BLaER1 (cell line): ENCODE results near the gene ZNF662.

Experiments
- H3K27ac ChIP-seq: shearing (Covaris generic); formaldehyde crosslinking; 2 replicates; pipeline ENCODE4 v1.8.1; 2022
- H3K27me3 ChIP-seq: shearing (Covaris generic); formaldehyde crosslinking; 2 replicates; pipeline ENCODE4 v1.8.1; 2022
- H3K36me3 ChIP-seq: shearing (Covaris generic); formaldehyde crosslinking; 2 replicates; pipeline ENCODE4 v1.8.1; 2022
- H3K4me1 ChIP-seq: shearing (Covaris generic); formaldehyde crosslinking; 2 replicates; pipeline ENCODE4 v1.8.1; 2022
- H3K4me2 ChIP-seq: shearing (Covaris generic); formaldehyde crosslinking; 2 replicates; pipeline ENCODE4 v1.8.1; 2022
- H3K4me3 ChIP-seq: shearing (Covaris generic); formaldehyde crosslinking; 2 replicates; pipeline ENCODE4 v1.8.1; 2022
- H3K9ac ChIP-seq: shearing (Covaris generic); formaldehyde crosslinking; 2 replicates; pipeline ENCODE4 v1.8.1; 2022
- H3K9me3 ChIP-seq: shearing (Covaris generic); formaldehyde crosslinking; 2 replicates; pipeline ENCODE4 v1.8.1; 2022
- H4K20me1 ChIP-seq: shearing (Covaris generic); formaldehyde crosslinking; 2 replicates; pipeline ENCODE4 v1.8.1; 2022
- Cebpa-rat ChIP-seq: shearing (Covaris generic); IDR thresholded peaks from 2 replicates; pipeline ENCODE4 v1.8.1; 2022

ZNF662 gene

DNA sequence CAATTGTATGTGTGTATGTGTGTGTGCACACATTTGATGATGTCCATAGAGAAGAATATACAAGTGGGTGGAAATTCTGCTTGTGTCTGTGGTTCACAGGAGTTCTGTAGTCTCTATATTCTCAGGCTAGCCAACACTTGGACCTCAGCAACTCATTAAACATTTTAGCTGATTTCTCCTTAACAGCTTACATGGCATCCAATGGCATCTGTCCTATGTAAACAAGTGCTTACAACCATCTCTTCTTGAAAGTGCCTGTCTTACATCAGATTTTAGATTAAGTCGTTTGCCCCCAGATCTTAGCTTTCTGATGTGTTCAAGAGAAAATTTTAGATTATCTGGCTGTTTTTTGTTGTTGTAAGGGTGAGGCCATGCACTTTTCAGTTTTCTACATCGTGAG is 29.0 kb downstream of the ZNF662 start:
- H3K36me3 ChIP-seq, result no peaks in the 10 kb centered on the region
- no peaks in the 10 kb centered on the region for H4K20me1 ChIP-seq
- no peak overlapping the region for H3K4me3 ChIP-seq
- no peaks in the 10 kb centered on the region for H3K4me1 ChIP-seq
- H3K27ac ChIP-seq, result no peak overlapping the region
- no peaks in the 10 kb centered on the region for H3K27me3 ChIP-seq
- no peaks in the 10 kb centered on the region; the same call in 1 of the 2 replicates for H3K9me3 ChIP-seq
- no peak overlapping the region for H3K9ac ChIP-seq
- TF ChIP-seq Cebpa-rat, result no peak
- no peak overlapping the region for H3K4me2 ChIP-seq

DNA sequence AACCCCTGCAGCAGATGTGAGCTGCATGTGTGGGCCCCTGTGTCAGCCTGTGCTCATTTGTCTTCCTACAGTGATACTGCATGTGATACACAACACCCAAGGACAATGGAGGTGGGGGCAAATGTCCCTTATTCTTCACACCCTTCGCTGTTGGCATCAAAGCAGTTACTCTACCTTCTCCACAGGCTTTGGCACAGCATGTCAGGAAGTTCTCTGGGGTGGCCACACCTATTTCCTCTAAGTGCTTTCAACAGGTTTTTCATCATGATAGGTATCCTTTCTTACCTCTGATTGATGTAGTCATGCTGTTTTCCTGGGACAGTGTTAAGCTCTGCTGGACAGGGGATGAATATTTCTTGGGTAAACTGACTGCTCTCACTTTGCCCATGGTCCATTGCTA is 29.5 kb downstream of the ZNF662 start:
- no peak overlapping the region for H3K4me2 ChIP-seq
- TF ChIP-seq Cebpa-rat, result no peak
- no peaks in the 10 kb centered on the region for H4K20me1 ChIP-seq
- H3K27me3 ChIP-seq, result no peaks in the 10 kb centered on the region
- no peaks in the 10 kb centered on the region for H3K36me3 ChIP-seq
- no peak overlapping the region for H3K4me3 ChIP-seq
- H3K9ac ChIP-seq, result no peak overlapping the region
- no peaks in the 10 kb centered on the region; the same call in 1 of the 2 replicates for H3K9me3 ChIP-seq
- no peak overlapping the region for H3K27ac ChIP-seq
- H3K4me1 ChIP-seq, result no peaks in the 10 kb centered on the region

DNA sequence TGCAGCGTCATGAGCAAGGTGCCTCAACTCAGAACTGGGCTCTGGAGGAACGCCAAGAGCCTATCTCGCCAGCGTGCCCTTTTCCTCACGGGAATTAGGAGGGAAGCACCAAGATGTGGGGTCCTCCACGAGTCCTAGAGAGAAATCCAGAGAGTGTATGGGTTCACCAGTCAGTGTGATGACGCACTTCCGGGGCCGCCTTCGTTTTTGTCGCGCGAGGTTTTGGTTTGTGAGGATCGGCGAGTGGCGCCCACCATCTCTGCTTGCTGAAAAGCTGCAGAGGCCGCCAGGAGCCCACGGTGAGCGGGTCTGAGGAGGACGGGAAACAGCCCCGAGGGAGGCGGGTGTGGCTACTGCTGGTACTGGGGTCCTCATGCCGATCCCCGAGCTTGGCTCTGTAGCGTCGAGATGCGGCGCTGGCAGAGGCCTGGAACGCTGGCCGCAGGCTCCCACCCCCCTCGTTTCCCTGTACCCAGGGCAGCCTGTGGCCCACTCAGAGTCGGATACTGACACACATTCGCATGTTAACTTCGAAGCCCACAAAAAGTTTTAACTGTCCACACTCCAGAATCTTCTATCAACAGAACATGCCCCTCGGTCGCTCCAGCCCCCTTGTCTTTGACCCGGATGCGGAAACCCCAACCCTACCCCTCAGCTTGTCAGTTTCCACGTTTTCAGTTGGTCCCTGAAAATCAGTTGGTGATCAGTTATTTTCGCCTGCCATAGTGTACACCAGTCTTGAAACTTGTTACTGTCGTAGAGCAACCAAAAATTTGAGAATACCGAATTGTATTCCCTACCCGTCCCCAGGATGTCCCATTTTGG is 30.4 kb downstream of the ZNF662 start:
- no peaks in the 10 kb centered on the region for H3K36me3 ChIP-seq
- H3K9me3 ChIP-seq, result no peaks in the 10 kb centered on the region; the same call in 1 of the 2 replicates
- no peak overlapping the region for H3K4me2 ChIP-seq
- H3K9ac ChIP-seq, result no peak overlapping the region
- H3K27ac ChIP-seq, result no peak overlapping the region
- no peak for TF ChIP-seq Cebpa-rat
- no peaks in the 10 kb centered on the region for H4K20me1 ChIP-seq
- H3K4me3 ChIP-seq, result no peak overlapping the region
- H3K4me1 ChIP-seq, result no peaks in the 10 kb centered on the region
- no peaks in the 10 kb centered on the region for H3K27me3 ChIP-seq

DNA sequence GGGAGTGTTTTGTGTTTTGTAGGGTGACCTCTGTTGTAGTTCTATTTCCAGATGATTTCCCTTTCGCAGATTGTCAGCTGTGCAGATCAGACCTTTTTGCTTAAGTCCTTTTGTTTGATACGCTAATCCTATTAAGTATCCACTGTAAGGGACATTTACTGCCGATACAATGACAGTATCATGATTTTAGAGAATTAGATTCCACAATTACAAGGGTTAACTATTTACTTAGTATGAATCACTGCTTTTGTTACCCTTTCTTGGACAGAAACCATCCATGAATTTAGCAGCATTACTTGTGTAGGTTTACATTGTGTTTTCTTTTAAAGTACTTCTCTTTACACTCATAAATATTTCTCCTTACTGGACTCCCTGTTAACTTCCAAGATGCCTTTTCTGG is 31.4 kb downstream of the ZNF662 start:
- Histone ChIP-seq H3K4me1 (no peaks in the 10 kb centered on the region), H3K9ac (no peak overlapping the region), H3K27ac (no peak overlapping the region), H3K4me3 (no peak overlapping the region), H3K9me3 (no peaks in the 10 kb centered on the region; the same call in 1 of the 2 replicates), H3K27me3 (no peaks in the 10 kb centered on the region), H3K4me2 (no peak overlapping the region), H3K36me3 (no peaks in the 10 kb centered on the region), H4K20me1 (no peaks in the 10 kb centered on the region)
- no peak for TF ChIP-seq Cebpa-rat

DNA sequence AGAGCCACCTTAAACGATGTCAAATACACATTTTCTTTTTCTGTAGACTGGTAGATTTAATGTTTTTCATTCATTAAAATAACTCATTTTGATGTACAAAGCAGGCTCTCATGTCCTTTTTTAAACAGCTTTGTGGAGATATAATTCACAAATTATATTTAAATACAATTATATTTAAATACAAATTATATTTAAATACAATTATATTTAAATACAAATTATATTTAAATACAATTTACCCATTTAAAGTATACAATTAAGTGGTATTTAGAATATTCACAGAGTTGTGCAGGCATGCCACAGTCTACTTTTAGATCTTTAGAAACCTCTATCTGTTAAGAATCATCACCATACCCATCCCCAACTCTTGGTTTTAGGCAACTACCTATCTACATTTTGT is 36.8 kb downstream of the ZNF662 start:
- H3K4me1 ChIP-seq, result no peaks in the 10 kb centered on the region
- no peaks in the 10 kb centered on the region for H3K36me3 ChIP-seq
- no peak for TF ChIP-seq Cebpa-rat
- H3K9me3 ChIP-seq, result no peaks in the 10 kb centered on the region
- H3K27me3 ChIP-seq, result no peaks in the 10 kb centered on the region
- H3K4me2 ChIP-seq, result no peak overlapping the region
- H4K20me1 ChIP-seq, result no peaks in the 10 kb centered on the region
- no peak overlapping the region for H3K27ac ChIP-seq
- H3K9ac ChIP-seq, result no peak overlapping the region
- no peak overlapping the region for H3K4me3 ChIP-seq

DNA sequence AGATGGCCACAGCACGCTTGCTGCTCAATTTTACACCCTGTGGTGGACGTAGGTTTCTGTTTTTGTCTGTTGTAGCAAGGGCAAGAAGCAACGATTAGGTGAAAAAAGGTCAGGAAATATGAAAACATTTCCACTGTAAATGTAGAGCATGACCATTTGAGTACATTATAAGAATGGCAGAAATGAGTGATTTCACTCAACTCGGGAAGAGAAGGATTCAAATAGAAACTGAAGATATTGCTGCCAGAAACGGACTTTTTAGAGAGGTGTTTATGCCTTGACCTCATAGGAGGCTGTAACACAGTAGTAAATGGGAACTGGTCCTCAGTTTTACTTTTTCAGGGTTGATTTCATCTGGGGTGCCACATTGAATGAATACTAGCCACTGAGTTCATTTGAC is 40.1 kb downstream of the ZNF662 start:
- H3K4me2 ChIP-seq, result no peak overlapping the region
- no peaks in the 10 kb centered on the region for H3K4me1 ChIP-seq
- H3K27ac ChIP-seq, result no peak overlapping the region
- no peaks in the 10 kb centered on the region for H4K20me1 ChIP-seq
- H3K36me3 ChIP-seq, result no peaks in the 10 kb centered on the region
- no peak overlapping the region for H3K9ac ChIP-seq
- no peak for TF ChIP-seq Cebpa-rat
- no peaks in the 10 kb centered on the region for H3K9me3 ChIP-seq
- H3K4me3 ChIP-seq, result no peak overlapping the region
- no peaks in the 10 kb centered on the region for H3K27me3 ChIP-seq

DNA sequence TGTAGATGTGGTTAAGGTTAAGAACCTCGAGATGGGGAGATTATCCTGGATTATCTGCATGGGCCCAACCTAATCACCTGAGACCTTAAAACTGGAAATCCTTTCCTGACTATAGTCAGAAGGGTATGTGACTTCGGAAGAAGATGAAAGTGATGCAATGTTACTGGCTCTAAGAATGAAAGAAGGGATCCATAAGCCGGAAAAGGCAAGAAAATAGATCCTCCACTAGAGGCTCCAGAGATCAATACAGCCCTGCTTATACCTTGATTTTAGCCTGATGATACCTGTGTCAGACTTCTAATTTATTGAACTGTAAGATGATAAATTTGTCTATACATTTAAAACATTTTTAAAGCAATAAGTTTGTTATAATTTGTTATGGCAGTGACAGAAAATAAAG is 51.6 kb downstream of the ZNF662 start:
- H3K9me3 ChIP-seq, result no peaks in the 10 kb centered on the region
- no peaks in the 10 kb centered on the region for H4K20me1 ChIP-seq
- H3K9ac ChIP-seq, result no peak overlapping the region
- no peak for TF ChIP-seq Cebpa-rat
- no peak overlapping the region for H3K4me2 ChIP-seq
- no peaks in the 10 kb centered on the region for H3K27me3 ChIP-seq
- H3K36me3 ChIP-seq, result no peaks in the 10 kb centered on the region
- H3K4me1 ChIP-seq, result no peaks in the 10 kb centered on the region
- no peak overlapping the region for H3K27ac ChIP-seq
- no peak overlapping the region for H3K4me3 ChIP-seq

DNA sequence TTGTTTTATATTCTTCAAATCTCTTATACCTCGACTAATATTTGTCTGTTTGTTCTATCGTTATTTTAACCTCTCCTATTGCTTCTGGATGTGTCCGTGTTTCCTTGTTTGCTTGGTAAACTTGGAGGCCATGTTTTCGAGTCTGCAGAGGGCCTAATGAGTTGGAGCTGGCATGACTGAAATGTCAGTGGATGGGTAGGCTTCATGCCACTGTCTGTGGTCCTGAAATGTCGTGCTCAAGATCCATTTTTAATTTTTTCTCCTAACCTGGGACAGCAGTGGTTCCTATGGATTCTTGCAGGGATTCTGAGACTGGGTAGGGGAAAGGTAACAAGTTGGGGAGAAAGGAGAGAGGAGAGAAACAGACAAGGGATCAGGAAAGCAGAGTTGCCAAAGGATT is 54.3 kb downstream of the ZNF662 start:
- H3K4me1 ChIP-seq, result no peaks in the 10 kb centered on the region
- TF ChIP-seq Cebpa-rat, result no peak
- H3K27ac ChIP-seq, result no peak overlapping the region
- H3K9me3 ChIP-seq, result no peaks in the 10 kb centered on the region
- H3K36me3 ChIP-seq, result no peaks in the 10 kb centered on the region
- H4K20me1 ChIP-seq, result no peaks in the 10 kb centered on the region
- no peak overlapping the region for H3K9ac ChIP-seq
- H3K27me3 ChIP-seq, result no peaks in the 10 kb centered on the region
- H3K4me2 ChIP-seq, result no peak overlapping the region
- no peak overlapping the region for H3K4me3 ChIP-seq

DNA sequence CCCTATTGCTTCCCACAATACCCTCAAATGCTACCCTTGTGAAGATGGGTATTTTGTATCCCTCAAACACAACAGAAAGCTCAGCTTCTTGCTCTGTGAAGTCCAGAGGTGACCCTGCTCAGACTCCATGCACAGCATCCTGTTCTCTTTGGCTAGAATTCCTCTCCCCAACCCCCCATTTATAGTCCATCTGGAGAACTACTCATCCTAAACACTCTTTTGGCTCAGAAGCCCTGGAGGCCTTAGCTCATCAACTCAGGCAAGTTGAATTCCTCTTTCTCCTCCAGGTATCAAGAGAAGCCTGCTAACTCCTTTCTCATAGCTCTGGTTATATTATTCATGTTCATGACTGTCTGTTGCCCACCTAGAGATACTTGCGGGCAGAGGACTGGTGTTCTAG is 54.8 kb downstream of the ZNF662 start:
- Histone ChIP-seq H3K4me1 (no peaks in the 10 kb centered on the region), H3K27ac (no peak overlapping the region)
- no peak for TF ChIP-seq Cebpa-rat

DNA sequence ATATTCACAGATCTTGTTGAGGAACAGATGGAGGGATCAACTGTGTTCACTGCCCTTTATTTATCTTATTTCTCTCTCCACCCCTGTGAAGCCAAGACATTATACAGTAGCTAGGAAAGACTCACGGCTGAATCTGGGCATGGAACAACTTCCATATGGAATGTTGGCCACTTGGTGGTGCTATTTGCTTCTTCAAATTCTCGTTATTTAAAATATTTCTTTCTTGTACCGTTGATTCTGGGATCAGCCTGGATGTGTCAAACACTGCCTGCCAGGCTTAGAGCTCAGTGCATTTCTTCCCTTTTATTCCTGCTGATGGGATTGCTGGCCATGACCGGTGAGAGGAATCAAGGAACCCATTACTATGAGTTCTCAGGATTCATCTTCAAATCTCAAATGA is 55.7 kb downstream of the ZNF662 start:
- H3K27ac ChIP-seq, result no peak overlapping the region
- no peaks in the 10 kb centered on the region for H3K27me3 ChIP-seq
- H3K4me1 ChIP-seq, result no peaks in the 10 kb centered on the region
- no peak overlapping the region for H3K9ac ChIP-seq
- TF ChIP-seq Cebpa-rat, result no peak
- H3K36me3 ChIP-seq, result no peaks in the 10 kb centered on the region
- no peaks in the 10 kb centered on the region for H3K9me3 ChIP-seq
- no peaks in the 10 kb centered on the region for H4K20me1 ChIP-seq
- no peak overlapping the region for H3K4me3 ChIP-seq
- no peak overlapping the region for H3K4me2 ChIP-seq

More for the DNA sequence above, 54.8 kb downstream of the ZNF662 start:
- H3K9me3 ChIP-seq, result no peaks in the 10 kb centered on the region
- no peak overlapping the region for H3K4me3 ChIP-seq
- no peaks in the 10 kb centered on the region for H4K20me1 ChIP-seq
- no peaks in the 10 kb centered on the region for H3K27me3 ChIP-seq
- no peaks in the 10 kb centered on the region for H3K36me3 ChIP-seq
- H3K4me2 ChIP-seq, result no peak overlapping the region
- no peak overlapping the region for H3K9ac ChIP-seq
